Measurements from ENCODE around the gene NOL4. TPM values are rescaled to one million over a fixed set of nuclear protein-coding genes. Genes with fewer than 3 reads are reported as not detected.
A peak's percentile ranks its signal among the peaks of the same experiment; 100 is the strongest.

The NOL4 gene
- total RNA-seq, 1 donor from 2014 or later, result 5.7 TPM

DNA sequence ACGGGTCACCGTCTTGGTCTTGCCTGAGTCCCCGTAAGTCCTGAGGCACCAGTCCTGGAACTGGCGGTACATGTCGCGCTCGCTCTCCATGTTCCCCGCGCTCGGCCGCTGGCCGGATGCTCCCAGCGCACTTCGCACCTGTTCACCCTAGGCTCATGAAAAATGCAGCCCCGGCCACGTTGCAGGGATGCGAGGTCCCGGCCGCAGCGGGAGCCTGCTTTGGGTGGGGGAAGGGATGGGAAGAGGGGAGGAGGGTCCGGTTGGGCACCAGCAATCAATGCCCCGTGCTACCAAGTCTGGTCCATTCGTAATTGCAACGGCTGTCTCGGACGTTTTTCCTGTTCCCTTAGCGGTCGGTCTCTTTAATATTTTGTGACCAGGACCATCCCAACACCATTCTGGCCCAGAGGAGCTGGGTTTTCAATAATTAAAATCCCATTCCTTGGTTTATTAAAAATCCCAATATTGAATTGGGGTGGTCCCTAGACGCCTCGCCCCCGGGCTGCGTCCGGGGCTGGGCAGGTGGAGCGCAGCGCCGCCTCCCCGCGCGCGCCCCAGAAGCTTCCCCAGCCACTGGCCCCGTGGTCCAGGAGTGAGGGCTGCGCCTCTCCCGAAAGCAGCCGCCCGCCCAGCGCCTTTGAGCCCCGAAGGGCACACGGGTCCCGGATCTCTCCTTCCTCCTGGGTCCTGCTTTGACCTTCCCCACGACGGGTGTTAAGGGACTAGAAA lies 1.4 kb downstream of the NOL4 start:
- Mint-ChIP-seq H3K9me3 (ENCODE audit: low read depth) (no peaks in the 10 kb centered on the region), H3K27me3 (peaks cover 53% of the 10 kb centered on the region), H3K4me3 (ENCODE audit: low read depth) (peak overlapping the region; percentile 78), H3K27ac (peak overlapping the region; percentile 73), H3K4me1 (ENCODE audit: low read depth) (peaks cover 25% of the 10 kb centered on the region), H3K36me3 (ENCODE audit: insufficient read depth) (no peaks in the 10 kb centered on the region)
- no peak for DNase-seq (ENCODE audit: low spot score, unreplicated experiment)
- TF ChIP-seq, protein P1, sequence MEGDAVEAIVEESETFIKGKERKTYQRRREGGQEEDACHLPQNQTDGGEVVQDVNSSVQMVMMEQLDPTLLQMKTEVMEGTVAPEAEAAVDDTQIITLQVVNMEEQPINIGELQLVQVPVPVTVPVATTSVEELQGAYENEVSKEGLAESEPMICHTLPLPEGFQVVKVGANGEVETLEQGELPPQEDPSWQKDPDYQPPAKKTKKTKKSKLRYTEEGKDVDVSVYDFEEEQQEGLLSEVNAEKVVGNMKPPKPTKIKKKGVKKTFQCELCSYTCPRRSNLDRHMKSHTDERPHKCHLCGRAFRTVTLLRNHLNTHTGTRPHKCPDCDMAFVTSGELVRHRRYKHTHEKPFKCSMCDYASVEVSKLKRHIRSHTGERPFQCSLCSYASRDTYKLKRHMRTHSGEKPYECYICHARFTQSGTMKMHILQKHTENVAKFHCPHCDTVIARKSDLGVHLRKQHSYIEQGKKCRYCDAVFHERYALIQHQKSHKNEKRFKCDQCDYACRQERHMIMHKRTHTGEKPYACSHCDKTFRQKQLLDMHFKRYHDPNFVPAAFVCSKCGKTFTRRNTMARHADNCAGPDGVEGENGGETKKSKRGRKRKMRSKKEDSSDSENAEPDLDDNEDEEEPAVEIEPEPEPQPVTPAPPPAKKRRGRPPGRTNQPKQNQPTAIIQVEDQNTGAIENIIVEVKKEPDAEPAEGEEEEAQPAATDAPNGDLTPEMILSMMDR (IDR thresholded peaks at IDR 0.05; ENCODE audit: unreplicated experiment), result no peak

DNA sequence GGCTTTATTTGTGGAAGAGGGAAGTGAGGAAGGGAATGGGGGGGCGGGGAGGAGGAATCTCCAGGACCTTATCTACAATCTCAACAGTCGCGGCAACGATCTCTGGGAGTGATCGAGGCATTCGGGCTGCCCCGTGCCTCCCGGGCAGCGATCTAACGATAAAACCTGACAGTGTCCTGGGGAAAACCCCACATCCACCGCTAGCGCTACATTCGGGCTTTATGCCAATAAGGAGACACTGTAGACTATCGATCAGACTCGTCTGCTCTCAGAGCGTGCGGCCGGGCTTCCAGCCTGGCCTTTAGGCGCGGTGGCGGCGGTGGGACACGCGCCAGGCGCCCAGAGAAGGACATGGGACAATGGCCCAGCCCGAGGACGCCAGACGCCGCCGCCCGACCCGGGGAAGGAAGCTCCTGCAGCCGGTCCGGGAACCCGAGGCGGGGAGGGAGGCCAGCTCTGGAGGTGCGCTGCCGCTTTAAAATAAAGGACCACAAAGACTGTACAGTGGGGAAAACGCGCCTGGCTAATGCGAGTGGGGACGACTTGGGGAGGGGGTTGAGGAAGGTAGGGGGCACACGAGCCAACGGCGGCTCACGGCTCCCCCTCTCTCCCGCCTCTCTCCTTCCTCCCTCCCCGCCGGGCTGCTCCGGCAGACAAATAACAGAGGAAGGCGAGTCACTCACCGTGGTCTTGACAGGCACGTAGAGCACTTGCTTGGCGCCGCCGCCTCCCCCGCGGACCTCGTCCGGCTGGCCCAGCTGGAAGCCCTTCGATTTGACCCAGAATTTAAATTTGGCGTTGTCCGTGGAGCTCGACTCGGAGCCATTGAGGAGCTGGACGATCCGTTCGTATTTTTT lies 2.2 kb downstream of the NOL4 start:
- Mint-ChIP-seq H3K9me3 (ENCODE audit: low read depth) (no peaks in the 10 kb centered on the region), H3K4me1 (ENCODE audit: low read depth) (peaks cover 21% of the 10 kb centered on the region), H3K27ac (peak overlapping the region; percentile 86), H3K36me3 (ENCODE audit: insufficient read depth) (no peaks in the 10 kb centered on the region), H3K27me3 (peaks cover 58% of the 10 kb centered on the region), H3K4me3 (ENCODE audit: low read depth) (peak overlapping the region; percentile 77)
- TF ChIP-seq, protein P1 (IDR thresholded peaks at IDR 0.05; ENCODE audit: unreplicated experiment), result no peak
- DNase-seq (ENCODE audit: low spot score, unreplicated experiment), result peak; percentile 35

DNA sequence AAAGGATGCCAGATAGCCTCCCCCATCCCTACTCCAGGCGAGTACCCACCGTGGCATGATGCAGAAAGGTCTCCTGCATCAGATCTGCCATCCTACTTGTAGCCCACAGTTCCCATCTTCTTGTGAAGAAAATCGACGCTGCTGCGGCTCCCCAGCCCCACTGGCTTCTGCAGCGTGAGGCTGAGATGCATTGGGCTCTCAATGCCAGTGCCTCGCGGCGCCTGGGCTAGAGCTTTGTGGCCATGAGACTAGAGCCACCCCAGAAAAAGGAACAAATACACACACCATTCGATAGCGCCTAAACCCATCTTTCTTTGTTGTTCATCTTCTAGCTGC lies 2.8 kb downstream of the NOL4 start:
- H3K4me3 Mint-ChIP-seq (ENCODE audit: low read depth), result peak overlapping the region; percentile 77
- DNase-seq (ENCODE audit: low spot score, unreplicated experiment), result no peak
- no peaks in the 10 kb centered on the region for H3K36me3 Mint-ChIP-seq (ENCODE audit: insufficient read depth)
- TF ChIP-seq, protein P1 (IDR thresholded peaks at IDR 0.05; ENCODE audit: unreplicated experiment), result no peak
- no peaks in the 10 kb centered on the region for H3K9me3 Mint-ChIP-seq (ENCODE audit: low read depth)
- H3K27ac Mint-ChIP-seq, result peak overlapping the region; percentile 86
- H3K27me3 Mint-ChIP-seq, result peaks cover 58% of the 10 kb centered on the region
- H3K4me1 Mint-ChIP-seq (ENCODE audit: low read depth), result peaks cover 16% of the 10 kb centered on the region

DNA sequence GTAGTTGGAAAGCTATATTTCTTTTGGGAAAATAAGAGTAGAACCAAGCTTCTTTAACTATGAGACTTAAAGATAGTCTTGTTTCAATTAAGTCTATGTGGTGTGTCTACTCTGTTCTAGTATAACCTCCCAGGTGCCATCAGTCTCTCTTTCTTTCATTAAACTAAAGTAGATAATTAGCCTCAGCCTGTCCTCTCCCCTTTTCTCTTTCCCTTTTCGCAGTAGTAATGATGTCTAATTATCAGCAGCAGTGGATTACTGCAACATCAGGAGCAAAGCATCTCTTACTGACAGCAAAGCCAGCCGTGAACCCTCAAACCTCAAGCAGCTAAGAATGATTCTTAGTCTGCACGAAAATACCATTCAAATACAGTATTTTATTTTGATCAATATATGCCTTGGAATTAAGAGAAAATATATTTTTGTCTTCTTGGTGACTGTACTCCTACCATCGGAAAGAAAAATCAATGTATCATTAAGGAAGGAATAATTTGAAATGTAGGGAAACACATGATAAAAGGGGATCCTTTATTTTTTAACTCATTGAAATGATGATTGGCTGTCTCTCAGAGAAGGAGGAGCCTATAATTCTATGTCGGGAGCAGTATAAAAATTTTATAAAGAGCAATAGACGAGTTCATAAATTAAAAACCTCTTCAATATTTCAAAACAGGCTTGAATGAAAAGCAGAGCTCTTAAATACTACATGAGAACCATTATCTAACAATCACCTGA lies 4.5 kb downstream of the NOL4 start:
- Mint-ChIP-seq H3K27me3 (peaks cover 60% of the 10 kb centered on the region), H3K36me3 (ENCODE audit: insufficient read depth) (no peaks in the 10 kb centered on the region), H3K4me3 (ENCODE audit: low read depth) (no peak overlapping the region), H3K9me3 (ENCODE audit: low read depth) (no peaks in the 10 kb centered on the region), H3K4me1 (ENCODE audit: low read depth) (peaks cover 11% of the 10 kb centered on the region), H3K27ac (no peak overlapping the region)
- DNase-seq (ENCODE audit: low spot score, unreplicated experiment), result no peak
- TF ChIP-seq, protein P1 (IDR thresholded peaks at IDR 0.05; ENCODE audit: unreplicated experiment), result no peak

DNA sequence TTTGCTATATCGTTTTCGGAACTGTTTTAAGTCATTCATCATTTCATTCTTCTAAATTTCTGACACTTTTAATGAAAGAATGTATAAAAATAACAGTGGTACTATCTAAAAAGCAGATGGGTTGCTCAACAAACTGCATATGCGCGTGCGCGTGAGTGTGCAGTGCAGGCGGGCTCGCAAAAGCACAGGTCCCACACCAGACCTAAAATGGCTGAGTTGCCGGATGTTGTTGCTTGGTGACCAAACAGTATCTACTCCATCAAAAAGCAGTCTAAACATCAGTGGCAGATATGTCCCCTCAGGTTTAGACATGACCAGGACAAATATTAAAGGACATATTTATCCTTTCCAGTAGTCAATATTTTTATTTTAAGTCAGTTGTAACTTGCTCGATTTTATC lies 5.1 kb downstream of the NOL4 start:
- no peak for DNase-seq (ENCODE audit: low spot score, unreplicated experiment)
- Mint-ChIP-seq H3K9me3 (ENCODE audit: low read depth) (no peaks in the 10 kb centered on the region), H3K4me3 (ENCODE audit: low read depth) (no peak overlapping the region), H3K4me1 (ENCODE audit: low read depth) (peaks cover 11% of the 10 kb centered on the region), H3K27ac (no peak overlapping the region), H3K36me3 (ENCODE audit: insufficient read depth) (no peaks in the 10 kb centered on the region), H3K27me3 (peaks cover 60% of the 10 kb centered on the region)
- TF ChIP-seq, protein P1 (IDR thresholded peaks at IDR 0.05; ENCODE audit: unreplicated experiment), result no peak

Data from progenitor cell of endocrine pancreas (in vitro differentiated cells).